Hepatocyte (in vitro differentiated cells): ENCODE data around the gene TCHP.
"Not testable (repeated sequence)": the region's sequence is repeated elsewhere in the genome, so short reads cannot be mapped to it uniquely, and the experiment has no call there.

Source experiments
- EZH2 ChIP-seq: fragments of 200-600 bp; sonication (generic); IDR thresholded peaks from 2 replicates; pipeline ENCODE4 v1.6.1; 2016; ENCODE audit warnings: antibody characterized with exemption, mild to moderate bottlenecking, borderline replicate concordance
- EZH2phosphoT487 ChIP-seq: fragments of 200-600 bp; sonication (generic); IDR thresholded peaks from one replicate; pipeline ENCODE4 v1.6.1; 2018; ENCODE audit warnings: antibody characterized with exemption, mild to moderate bottlenecking, low read depth, moderate library complexity; ENCODE audit not compliant: unreplicated experiment, severe bottlenecking
- TF ChIP-seq, protein P1 (sequence below): fragments of 200-600 bp; sonication (generic); IDR thresholded peaks from 2 replicates; pipeline ENCODE4 v1.5.1; 2016; ENCODE audit warnings: antibody characterized with exemption, mild to moderate bottlenecking; ENCODE audit not compliant: poor library complexity

DNA sequence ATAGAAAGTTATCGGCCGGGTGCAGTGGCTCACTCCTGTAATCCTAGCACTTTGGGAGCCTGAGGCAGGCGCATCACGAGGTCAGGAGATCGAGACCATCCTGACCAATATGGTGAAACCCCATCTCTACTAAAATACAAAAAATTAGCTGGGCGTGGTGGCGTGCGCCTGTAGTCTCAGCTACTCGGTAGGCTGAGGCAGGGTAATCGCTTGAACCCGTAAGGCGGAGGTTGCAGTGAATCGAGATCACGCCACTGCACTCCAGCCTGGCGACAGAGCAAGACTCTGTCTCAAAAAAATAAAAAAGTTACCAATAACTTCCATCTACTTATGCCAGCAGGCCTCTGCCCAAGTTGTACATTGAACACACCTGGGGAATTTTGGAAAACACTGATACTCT is 729 bp upstream of the TCHP start:
- TF ChIP-seq, protein P1, sequence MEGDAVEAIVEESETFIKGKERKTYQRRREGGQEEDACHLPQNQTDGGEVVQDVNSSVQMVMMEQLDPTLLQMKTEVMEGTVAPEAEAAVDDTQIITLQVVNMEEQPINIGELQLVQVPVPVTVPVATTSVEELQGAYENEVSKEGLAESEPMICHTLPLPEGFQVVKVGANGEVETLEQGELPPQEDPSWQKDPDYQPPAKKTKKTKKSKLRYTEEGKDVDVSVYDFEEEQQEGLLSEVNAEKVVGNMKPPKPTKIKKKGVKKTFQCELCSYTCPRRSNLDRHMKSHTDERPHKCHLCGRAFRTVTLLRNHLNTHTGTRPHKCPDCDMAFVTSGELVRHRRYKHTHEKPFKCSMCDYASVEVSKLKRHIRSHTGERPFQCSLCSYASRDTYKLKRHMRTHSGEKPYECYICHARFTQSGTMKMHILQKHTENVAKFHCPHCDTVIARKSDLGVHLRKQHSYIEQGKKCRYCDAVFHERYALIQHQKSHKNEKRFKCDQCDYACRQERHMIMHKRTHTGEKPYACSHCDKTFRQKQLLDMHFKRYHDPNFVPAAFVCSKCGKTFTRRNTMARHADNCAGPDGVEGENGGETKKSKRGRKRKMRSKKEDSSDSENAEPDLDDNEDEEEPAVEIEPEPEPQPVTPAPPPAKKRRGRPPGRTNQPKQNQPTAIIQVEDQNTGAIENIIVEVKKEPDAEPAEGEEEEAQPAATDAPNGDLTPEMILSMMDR: not testable (repeated sequence)
- not testable (repeated sequence) for TF ChIP-seq EZH2, EZH2phosphoT487
